ENCODE data around the gene RAB11FIP2. TPM values are rescaled to one million over a fixed set of nuclear protein-coding genes. Genes with fewer than 3 reads are reported as not detected.

The RAB11FIP2 gene
- total and polyA plus RNA-seq, 2 of the 8 experiments (the other 6 are each of a cell fraction or from before 2014, with no cell fraction given) = 3.1 to 12.7 TPM

GRCh38 chr10:118080817-118081216, 34.1 kb upstream of the RAB11FIP2 start:
- Histone ChIP-seq H4K5ac (ENCODE audit: insufficient read length, low read depth, low read length) (no peak overlapping the region), H3K4me2 (ENCODE audit: insufficient read depth in 1 of 2, low read depth in 2 of 2, low read length in 2 of 2) (no peak overlapping the region), H4K91ac (replicated peaks; ENCODE audit: insufficient read length, low read length) (no peak overlapping the region), H3K36me3 (ENCODE audit: control insufficient read depth in 2 of 4, insufficient read depth in 4 of 4, low read length in 3 of 4) (no peaks in the 10 kb centered on the region), H4K20me1 (replicated peaks in 1 of 2; ENCODE audit: control insufficient read depth in 1 of 2, insufficient read depth in 2 of 2, low read length in 2 of 2) (no peaks in the 10 kb centered on the region), H2BK20ac (ENCODE audit: low read length) (no peak overlapping the region), H3K18ac (ENCODE audit: extremely low read depth, low read length) (no peak overlapping the region), H3K9me3 (ENCODE audit: insufficient read depth in 2 of 2, low read depth in 1 of 2, low read length in 1 of 2) (peaks cover 0 to 2% of the 10 kb centered on the region in 2 experiments; a peak in 1 of 4 replicates), H3K27ac (ENCODE audit: low read depth, low read length) (no peak overlapping the region), H2BK120ac (replicated peaks; ENCODE audit: low read depth, low read length) (no peak overlapping the region), H3K79me1 (ENCODE audit: low read depth, low read length) (no peaks in the 10 kb centered on the region), H3K27me3 (replicated peaks in 1 of 4; ENCODE audit: control insufficient read depth in 3 of 4, extremely low read depth in 1 of 4, insufficient read depth in 3 of 4, low read length in 3 of 4) (peaks cover 0 to 1% (median 0%) of the 10 kb centered on the region in 4 experiments; a peak in 1 of 7 replicates), H3K4me1 (replicated peaks in 1 of 4; ENCODE audit: control insufficient read depth in 3 of 4, insufficient read depth in 4 of 4, low read length in 3 of 4) (no peaks in the 10 kb centered on the region), H2BK12ac (ENCODE audit: low read depth, low read length) (no peak overlapping the region), H3K23me2 (ENCODE audit: low read depth, low read length) (no peaks in the 10 kb centered on the region), H3K14ac (ENCODE audit: insufficient read length) (no peak overlapping the region), H3K9ac (replicated peaks in 1 of 4; ENCODE audit: extremely low read depth in 1 of 4, low read depth in 3 of 4, low read length in 3 of 4) (no peak overlapping the region), H3K4ac (replicated peaks; ENCODE audit: insufficient read length, low read depth, low read length) (no peak overlapping the region), H4K8ac (ENCODE audit: extremely low read depth, insufficient read depth, low read length) (no peak overlapping the region), H2AFZ (ENCODE audit: low read length) (no peak overlapping the region), H2BK15ac (ENCODE audit: low read length) (no peak overlapping the region), H2BK5ac (ENCODE audit: low read depth, low read length) (no peak overlapping the region), H3K4me3 (ENCODE audit: extremely low read depth in 1 of 4, insufficient read depth in 2 of 4, low read depth in 3 of 4, low read length in 4 of 4) (no peak overlapping the region), H3K23ac (ENCODE audit: insufficient read length) (no peak overlapping the region), H2AK5ac (ENCODE audit: low read depth, low read length) (no peak overlapping the region), H3K79me2 (ENCODE audit: control insufficient read depth in 1 of 2, insufficient read depth in 2 of 2, low read length in 2 of 2) (no peaks in the 10 kb centered on the region), H3K56ac (replicated peaks; ENCODE audit: insufficient read length, low read depth, low read length) (no peak overlapping the region)
- ChIA-PET POLR2A (ENCODE audit: partially characterized antibody) (interaction anchor here (1.4 kb wide), 1 partner anchor 10 kb away, joined by 3 read pairs; no protein-coding TSS in a partner anchor), CTCF (ENCODE audit: partially characterized antibody) (interaction anchor here (1.1 to 1.5 kb wide), 4 partner anchors 9 to 124 kb away, joined by 3 to 4 read pairs (median 3); no protein-coding TSS in a partner anchor)
- FAIRE-seq = no peak
- DNase-seq (ENCODE audit: low read depth in 1 of 2, low spot score in 2 of 2) = no peak
- TF ChIP-seq CREB1 (IDR thresholded peaks at IDR 0.05) (no peak), CHD1 (IDR thresholded peaks at IDR 0.05; ENCODE audit: low read depth, low read length) (no peak), ASH2L (IDR thresholded peaks at IDR 0.05; ENCODE audit: low read length) (no peak), TAF1 (IDR thresholded peaks at IDR 0.05; ENCODE audit: low read depth, low read length) (no peak), CHD2 (IDR thresholded peaks at IDR 0.05; ENCODE audit: low read length) (no peak), RAD21 (IDR thresholded peaks at IDR 0.05 in 1 of 2, conservative IDR thresholded peaks at IDR 0.05 in 1 of 2; ENCODE audit: low read depth in 2 of 2, low read length in 2 of 2) (no peak), SIRT6 (IDR thresholded peaks at IDR 0.05; ENCODE audit: low read length) (no peak), POLR2AphosphoS5 (IDR thresholded peaks at IDR 0.05; ENCODE audit: low read depth, low read length) (no peak), EGR1 (IDR thresholded peaks at IDR 0.05; ENCODE audit: borderline replicate concordance, low read depth, low read length) (no peak), PHF8 (conservative IDR thresholded peaks at IDR 0.05; ENCODE audit: low read depth, low read length) (no peak), RFX5 (IDR thresholded peaks at IDR 0.05; ENCODE audit: borderline replicate concordance, low read depth, low read length) (no peak), KDM1A (IDR thresholded peaks at IDR 0.05; ENCODE audit: borderline replicate concordance, low read length) (no peak), TCF12 (IDR thresholded peaks at IDR 0.05; ENCODE audit: low read depth, low read length) (no peak)
- WGBS, 2 experiments (ENCODE audit: extremely low coverage in 1 of 2, insufficient coverage in 1 of 2, insufficient read length in 1 of 2, insufficient replicate concordance in 2 of 2, low coverage in 1 of 2, low lambda C conversion rate in 2 of 2, missing lambda C conversion rate in 1 of 2) = 85% methylated on average over 4 of the region's 4 CpGs; no CpG with 5 or more reads in 1 of the 2 experiments
